OCI-LY3 (cell line): ENCODE measurements around the gene DOK5.

ENCODE experiments used
- CTCF ChIP-seq: fragments of 200-600, 300-600 bp; sonication (generic); IDR thresholded peaks from 2 replicates; pipeline ENCODE4 v1.5.1; 2014; ENCODE audit warnings: antibody characterized with exemption, low read length, low read depth
- EZH2phosphoT487 ChIP-seq: fragments of 200-600 bp; shearing (Covaris generic); IDR thresholded peaks from 2 replicates; pipeline ENCODE4 v1.6.1; 2018; ENCODE audit warnings: antibody characterized with exemption, mixed run types, low read depth

GRCh38 chr20:54514028-54514607 lies 38.7 kb downstream of the DOK5 start:
- TF ChIP-seq CTCF: no peak
- TF ChIP-seq EZH2phosphoT487: no peak
